ENCODE data around the gene SYCN.
A peak's percentile ranks its signal among the peaks of the same experiment; 100 is the strongest.
"Not testable (repeated sequence)": the region's sequence is repeated elsewhere in the genome, so short reads cannot be mapped to it uniquely, and the experiment has no call there.

Gene SYCN

DNA sequence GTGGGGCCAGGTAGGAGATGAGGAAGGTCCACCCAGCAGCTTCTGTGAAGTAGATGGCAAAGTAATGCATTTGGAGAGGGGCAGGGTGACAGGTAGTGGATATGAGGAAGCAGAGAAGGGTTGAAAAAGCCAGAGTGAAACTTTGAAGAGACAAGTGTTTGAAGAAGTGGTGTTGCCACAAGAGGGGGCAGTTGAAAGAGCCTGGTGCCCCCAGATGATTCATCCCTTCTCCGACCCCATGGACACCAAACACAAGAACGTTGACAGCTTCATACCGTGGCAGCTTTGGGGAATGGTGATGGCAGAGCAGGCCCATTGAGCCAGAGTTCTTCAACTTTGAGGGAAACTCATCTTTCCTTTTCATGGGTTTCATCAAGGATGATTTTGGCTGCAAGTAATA is 20.8 kb upstream of the SYCN start:
- no peak for DNase-seq (ENCODE audit: low read depth)

DNA sequence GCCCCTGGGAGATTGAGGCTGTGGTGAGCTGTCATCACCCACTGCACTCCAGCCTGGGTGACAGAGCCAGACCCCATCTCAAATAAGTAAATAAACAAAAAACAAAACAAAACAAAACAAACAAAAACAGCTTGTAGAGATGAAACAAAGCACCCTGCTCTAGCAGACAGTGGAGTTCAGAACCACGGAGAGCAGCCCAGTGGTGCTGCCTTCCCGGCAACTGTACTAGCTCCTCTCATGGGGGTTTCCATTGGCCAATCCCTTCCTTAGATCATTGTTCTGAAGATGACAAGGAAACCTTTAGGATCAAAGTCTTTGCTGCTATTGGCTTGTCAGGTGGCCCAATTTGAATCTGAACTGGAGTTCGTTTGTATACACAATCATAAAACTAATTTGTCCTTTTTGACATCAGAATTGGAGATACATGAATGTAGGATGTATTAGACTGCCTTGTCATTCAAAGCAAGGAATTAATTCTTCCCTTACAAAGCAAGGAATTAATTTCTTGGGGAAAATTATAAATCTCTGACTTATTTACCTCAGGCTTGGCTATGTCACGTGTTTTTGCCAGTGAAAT is 19.7 kb upstream of the SYCN start:
- no peak for DNase-seq (ENCODE audit: low read depth)

- DNase-seq (ENCODE audit: low read depth): not testable (repeated sequence)
Observed at GRCh38 chr19:39219108-39219507, 15.0 kb upstream of the SYCN start.

DNA sequence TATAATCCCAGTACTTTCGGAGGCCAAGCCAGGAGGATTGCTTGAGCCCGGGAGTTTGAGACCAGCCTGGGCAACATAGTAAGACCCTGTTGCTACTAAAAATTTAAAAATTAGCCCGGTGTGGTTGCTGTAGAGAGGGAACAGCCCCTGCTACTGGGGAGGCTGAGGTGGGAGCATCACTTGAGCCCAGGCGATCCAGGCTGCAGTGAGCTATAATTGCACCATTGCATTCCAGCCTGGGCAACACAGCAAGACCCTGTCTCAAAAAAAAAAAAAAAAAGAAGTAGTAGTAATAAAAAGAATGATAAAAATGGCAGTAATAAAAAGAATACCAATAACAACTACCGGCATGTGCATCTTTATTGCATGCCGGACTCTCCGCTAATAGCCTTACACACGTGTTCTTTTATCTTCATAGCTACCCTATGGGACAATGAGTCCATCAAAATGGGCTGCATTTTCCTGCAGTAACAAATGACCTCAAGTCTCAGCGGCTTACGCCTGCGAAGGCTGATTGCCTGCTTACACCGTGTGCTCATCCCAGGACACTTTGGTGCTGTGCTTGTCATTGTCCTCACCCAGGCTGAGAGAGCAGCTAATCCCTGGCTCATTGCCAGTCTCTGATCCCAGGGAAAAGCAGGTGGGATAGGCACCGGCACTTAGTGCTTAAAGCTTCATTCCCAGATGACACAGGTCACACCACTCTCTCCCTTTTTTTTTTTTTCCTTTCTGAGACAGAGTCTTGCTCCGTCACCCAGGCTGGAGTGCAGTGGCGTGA is 14.4 kb upstream of the SYCN start:
- DNase-seq (ENCODE audit: low read depth): no peak

- no peak for DNase-seq (ENCODE audit: low read depth)
Observed at GRCh38 chr19:39217094-39217493, 13.0 kb upstream of the SYCN start.

DNA sequence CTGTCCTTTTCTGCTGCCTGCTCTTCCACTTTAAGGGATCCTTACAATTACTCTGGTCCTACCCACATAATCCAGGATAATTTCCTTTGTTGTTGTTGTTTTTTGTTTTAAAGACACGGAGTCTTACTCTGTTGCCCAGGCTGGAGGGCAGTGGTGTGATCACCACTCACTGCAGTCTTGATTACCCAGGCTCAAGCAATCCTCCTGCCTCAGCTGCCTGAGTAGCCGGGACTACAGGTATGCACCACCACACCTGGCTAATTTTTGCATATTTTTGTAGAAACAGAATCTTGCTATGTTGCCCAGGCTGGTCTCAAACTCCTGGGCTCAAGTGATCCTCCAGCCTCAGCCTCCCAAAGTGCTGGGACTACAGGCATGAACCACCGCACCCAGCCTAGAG is 11.3 kb upstream of the SYCN start:
- DNase-seq (ENCODE audit: low read depth): not testable (repeated sequence)

GRCh38 chr19:39212375-39212742 is 8.3 kb upstream of the SYCN start:
- peak; percentile 52 for DNase-seq (ENCODE audit: low read depth)

DNA sequence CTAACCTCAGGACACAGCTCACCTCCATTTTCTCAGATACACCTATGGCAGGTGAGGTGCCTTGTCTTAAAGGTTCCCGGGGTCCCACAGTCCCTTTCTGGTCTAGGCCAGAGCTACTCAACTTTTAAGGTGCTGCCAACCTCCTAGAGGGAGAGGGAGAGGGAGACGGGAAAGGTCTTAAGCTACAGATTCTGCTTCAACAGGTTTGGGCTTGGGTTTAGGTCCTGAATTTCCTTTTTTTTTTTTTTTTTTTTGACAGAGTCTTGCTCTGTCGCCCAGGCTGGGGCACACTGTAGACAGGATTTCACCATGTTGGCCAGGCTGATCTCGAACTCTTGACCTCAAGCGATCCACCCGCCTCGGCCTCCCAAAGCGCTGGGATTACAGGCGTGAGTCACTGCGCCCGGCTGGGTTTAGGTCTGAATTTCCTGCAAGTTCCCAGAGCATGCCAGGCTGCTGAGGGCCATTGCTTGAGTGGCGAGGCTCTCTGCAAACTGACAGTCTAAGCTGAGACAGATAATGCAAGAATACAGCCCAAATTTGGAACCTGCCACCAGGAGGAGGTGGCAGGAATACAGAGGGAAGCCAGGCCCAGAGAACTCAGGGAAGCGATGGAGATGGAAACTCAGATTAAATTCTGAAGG is 7.8 kb upstream of the SYCN start:
- DNase-seq (ENCODE audit: low read depth): no peak

DNA sequence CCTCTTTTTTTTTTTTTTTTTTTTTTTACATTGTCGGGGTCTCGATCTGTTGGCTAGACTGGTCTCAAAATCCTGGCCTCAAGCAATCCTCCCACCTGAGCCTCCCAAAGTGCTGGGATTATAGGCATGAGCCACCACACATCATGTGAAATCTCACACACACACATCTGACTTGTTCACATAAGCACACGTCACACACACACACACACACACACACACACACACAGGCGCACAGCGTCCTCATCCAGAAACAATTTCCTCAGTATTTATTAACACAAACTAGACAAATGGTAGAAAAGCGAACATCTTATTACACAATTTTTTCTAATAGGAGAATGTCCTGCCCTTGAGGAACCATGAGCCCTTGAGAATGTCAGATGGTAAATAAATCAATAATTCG is 5.1 kb upstream of the SYCN start:
- DNase-seq (ENCODE audit: low read depth): no peak

DNA sequence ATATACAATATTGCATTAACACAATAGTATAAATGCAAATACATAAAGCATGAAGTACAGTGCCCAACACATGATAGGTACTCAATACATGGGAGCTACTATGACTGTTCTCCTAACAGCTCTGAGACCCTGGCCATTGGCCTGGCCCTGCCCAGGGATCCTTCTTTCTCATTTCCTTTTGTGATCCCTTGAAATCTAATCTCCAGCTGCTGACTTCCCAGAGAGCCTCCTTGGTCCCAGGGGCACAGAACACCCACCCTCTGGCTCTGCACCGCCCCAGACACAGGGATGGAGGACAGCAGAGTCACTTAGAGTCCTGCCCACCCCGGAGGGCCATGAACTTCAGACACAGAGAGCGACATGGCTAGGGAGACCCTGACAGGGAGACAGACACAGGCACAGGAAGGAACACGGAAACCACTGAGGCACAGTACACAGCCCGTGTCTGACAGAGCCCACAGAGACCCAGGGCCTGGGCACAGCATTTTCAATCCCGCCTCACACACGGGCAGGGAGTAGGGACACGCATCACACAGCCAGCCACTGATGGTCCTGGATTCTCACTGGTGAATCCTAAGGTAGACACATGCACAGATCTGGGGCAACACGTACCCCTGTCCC is 4.2 kb upstream of the SYCN start:
- no peak for DNase-seq (ENCODE audit: low read depth)

DNA sequence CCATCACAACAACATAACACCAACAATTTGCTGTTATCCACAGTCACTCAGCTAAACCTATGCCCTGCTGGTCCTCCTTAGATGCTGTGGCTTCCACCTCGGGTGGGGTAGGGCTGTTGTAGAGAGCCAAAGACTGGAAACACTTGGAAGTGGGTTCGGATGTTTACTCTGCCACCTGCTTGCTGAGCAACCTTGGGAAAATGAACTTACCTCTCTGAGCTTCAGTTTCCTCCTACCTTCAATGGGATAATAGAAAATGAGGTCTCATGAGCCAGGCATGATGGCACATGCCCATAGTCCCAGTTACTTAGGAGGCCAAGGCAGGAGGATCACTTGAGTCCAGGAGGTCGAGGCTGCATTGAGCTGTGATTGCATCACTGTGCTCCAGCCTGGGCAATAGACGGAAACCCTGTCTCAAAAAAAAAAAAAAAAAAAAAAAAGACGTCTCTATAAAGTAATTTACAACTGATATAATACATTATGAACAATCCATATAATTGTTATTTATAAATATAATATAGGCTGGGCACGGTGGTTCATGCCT is 3.3 kb upstream of the SYCN start:
- no peak for DNase-seq (ENCODE audit: low read depth)

DNA sequence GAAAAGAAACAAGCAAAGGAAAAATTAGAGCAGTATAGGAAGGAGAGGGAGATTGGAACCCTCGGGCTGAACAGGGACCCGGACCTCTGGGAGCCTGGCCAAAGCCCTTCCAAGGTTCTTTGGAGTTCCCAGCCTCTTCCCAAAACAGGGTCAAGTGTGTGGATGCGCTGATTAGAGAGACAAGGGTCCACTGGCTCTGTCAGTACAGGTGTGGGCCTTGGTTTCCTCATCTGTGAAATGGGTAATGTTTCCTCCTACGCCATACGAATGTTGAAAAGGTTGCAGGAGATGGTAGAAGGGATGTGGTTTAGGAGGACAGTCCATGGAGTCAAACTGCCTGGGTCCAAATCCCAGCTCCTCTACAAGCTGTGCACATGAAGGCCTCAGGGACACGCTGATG is 2.1 kb upstream of the SYCN start:
- DNase-seq (ENCODE audit: low read depth): no peak

DNA sequence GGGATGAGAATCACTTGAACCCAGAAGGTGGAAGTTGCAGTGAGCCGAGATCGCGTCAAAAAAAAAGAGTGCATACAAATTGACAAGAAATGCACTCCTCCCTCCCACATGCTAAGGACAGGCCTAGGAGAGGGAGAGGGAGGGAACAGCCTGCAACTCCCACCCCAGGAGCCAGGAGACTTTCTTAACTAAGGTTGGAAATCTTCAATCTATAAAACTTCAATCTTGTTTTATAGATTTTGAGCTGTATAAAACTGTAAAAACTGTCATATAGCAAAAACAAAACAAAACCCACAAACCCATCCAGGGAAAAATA is 1.3 kb upstream of the SYCN start:
- DNase-seq (ENCODE audit: low read depth): no peak

GRCh38 chr19:39202998-39203355 is 1.1 kb downstream of the SYCN start:
- no peak for DNase-seq (ENCODE audit: low read depth)

DNA sequence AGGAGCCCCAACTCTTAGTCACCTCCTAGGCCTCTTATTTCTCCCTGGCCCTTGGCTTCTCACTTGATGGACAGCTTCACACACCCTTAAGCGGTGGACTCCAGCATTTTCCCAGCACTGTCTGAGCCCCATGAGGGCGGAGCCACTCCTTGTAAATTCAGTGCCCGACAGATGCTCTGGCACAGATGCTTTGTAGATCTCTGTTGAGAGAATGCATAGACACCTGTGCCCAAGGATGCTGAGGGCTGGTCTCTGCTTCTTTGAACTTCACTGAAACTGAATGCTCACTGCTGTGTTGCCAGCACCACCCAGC is 3.3 kb downstream of the SYCN start:
- no peak for DNase-seq (ENCODE audit: low read depth)

DNA sequence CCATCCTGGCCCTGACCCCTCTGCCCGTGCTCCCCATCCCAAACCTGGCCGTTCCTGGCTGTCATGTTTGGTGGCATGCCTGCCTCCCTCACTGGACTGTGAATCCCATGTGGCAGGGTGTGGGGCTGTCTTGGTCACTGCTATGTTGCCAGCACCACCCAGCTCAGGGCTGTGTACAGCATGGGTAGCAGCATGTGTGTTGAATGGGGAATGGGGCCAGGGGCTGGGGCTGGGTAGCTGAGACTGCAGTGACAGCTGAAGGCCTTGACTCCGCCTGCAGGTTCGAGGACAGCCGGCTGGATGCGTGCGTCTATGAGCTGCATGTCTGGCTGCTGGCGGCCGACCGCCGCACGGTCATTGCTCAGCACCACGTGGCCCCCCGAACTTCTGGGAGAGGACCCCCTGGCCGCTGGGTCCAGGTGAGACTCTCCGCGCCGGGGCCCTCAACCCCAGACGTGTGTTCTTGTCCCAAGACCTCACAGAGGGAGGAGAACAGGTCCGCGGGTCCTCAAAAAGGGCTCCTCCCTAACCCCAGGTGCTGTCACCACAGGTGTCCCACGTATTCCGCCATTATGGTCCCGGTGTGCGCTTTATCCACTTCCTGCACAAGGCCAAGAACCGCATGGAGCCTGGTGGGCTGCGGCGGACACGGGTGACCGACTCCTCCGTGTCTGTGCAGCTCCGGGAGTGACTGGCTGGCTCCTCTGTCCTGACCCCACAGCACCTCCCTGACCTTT is 3.8 kb downstream of the SYCN start:
- DNase-seq (ENCODE audit: low read depth): no peak

DNA sequence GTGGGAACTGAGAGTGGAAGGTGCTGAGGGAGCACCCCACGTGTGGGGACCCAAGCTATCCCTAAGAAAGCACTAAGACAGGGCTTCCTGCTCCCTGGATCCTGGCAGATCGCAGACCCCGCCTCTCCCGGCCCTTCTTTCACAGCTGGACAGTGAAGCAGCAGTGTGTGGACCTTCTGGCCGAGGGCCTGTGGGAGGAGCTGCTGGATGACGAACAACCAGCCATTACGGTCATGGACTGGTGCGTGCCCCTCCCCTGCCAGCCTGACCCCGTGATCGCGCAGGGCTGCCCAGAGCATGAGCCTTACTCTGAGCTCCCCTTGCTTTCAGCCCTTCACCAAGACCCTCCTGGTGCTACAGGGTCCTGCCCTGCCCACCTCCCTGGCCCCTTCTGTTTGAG is 5.0 kb downstream of the SYCN start:
- DNase-seq (ENCODE audit: low read depth): no peak

DNA sequence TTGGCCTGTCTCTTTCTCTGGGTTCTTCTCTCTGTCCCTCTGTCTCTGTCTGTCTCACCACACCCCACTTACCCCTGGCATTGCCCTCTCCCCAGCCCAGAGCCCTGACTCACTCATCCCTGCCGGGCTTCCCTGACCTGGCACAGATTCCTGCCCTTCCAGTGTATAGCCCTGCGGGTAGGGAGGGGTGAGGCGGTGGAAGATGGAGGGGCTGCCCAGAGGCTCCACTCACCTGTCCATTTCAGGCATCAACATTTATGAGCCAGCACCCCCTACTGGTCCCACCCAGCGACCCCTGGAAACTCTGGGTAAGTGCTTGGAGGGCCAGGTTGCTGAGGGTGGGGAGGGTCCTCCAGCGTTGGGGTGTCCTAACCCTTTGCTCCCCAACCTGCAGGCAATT is 6.3 kb downstream of the SYCN start:
- DNase-seq (ENCODE audit: low read depth): no peak

DNA sequence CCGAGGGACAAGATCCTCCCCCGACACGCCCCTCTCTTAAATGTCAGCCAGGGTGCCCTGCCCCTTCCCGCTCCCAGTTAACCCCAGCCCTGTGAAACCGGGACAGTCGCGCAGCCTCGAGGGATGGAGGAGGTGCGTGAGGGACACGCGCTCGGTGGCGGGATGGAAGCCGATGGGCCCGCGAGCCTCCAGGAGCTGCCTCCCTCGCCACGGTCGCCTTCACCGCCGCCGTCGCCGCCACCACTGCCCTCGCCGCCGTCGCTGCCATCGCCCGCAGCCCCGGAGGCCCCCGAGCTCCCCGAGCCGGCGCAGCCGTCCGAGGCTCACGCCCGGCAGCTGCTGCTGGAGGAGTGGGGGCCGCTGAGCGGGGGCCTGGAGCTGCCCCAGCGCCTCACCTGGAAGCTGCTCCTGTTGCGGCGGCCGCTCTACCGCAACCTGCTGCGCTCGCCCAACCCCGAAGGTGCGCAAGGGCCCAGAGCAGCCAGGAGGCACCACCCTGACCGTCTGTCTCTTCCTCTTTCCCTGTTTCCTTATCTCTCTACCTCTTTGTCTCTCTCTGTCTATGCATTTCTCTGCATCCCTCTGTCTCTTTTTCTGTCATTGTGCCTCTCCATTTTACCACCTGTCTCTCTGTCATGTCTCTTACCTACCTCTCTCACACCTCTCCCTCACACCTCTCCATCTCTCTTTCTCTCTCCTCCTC is 7.1 kb downstream of the SYCN start, which contains the start of gene NCCRP1:
TSS of gene NCCRP1 (plus strand) at position 105 of the 703 bp plus-strand sequence. CDS start at position 124, 19 bp downstream.
- no peak for DNase-seq (ENCODE audit: low read depth)

GRCh38 chr19:39196320-39196719 is 7.7 kb downstream of the SYCN start:
- no peak for DNase-seq (ENCODE audit: low read depth)

DNA sequence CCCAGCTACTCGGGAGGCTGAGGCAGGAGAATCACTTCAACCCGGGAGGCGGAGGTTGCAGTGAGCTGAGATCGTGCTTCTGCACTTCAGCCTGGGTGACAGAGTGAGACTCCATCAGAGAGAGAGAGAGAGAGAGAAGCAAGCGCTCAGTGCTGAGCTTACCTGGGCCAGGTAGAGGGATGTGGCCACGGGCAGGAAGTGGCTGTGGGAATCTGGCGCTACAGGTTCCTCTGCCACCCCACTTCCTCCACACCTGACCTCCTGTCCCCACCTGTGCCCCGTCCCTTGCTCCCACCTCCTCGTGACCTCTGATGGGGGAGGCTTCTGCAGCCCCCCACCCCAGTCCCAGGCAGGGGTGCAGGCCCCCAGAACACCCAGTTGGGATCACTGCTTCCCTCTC is 8.3 kb downstream of the SYCN start:
- no peak for DNase-seq (ENCODE audit: low read depth)
